SK-N-MC (cell line): ENCODE measurements around the gene TAOK1.

Experiments
- EZH2 ChIP-seq: fragments of 200-600 bp; sonication (generic); IDR thresholded peaks from one replicate; pipeline ENCODE4 v1.6.1; 2017; ENCODE audit warnings: antibody characterized with exemption
- POLR2AphosphoS5 ChIP-seq: IDR thresholded peaks from 2 replicates; pipeline ENCODE4 v1.6.1; 2012; ENCODE audit warnings: mild to moderate bottlenecking, low read depth, low read length, borderline replicate concordance

DNA sequence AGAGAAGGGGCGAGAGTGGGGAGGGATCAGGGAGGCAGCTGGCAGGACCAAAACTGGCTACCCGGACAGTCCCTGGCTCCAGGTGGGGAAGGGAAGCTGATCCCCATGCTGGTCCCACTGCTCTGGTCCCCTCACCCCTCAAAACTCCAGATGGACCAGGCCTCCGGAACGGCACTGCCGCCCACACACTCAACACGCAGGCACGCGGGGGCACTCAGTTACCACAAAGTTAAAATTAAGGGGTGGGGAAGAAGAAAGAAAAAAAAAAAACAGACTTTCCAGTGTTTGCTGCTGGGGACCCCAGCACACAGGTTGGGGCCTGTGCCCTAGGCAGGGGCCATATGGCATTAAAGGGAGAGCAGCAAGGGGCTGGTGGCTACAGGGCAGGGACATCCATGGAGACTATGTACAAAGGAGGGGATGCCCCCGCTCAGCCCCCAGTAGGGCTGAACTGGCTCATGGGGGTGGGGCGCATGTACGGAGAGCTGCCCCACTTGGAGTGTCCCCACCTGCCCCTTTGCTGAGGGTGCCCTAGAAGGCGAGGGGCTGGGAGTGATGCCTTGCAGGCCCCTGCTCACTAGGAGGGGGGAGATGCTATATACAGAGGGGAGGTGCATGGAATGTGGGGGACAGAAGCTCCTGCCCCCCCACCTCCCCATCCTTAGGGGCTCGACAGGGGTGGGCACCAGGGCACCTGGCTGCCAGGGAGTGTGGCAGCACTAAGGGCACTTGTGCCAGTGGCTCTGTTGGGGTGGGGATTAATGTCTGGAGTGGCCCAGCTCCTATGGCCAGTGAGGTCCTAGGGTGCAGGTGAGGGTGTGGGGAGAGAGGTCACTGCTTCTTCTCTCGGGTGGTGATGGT lies 183.9 kb downstream of the TAOK1 start:
- no peak for TF ChIP-seq EZH2
- TF ChIP-seq POLR2AphosphoS5 = no peak
